ENCODE measurements around the gene ZNF783.

- TF ChIP-seq CTCF (conservative IDR thresholded peaks at IDR 0.05 in 1 of 2, IDR thresholded peaks at IDR 0.05 in 1 of 2; ENCODE audit: low read depth in 1 of 2, low read length in 2 of 2) (no peak), EZH2 (IDR thresholded peaks at IDR 0.05; ENCODE audit: low read length, missing control alignments) (no peak)
Observed at GRCh38 chr7:149225656-149226055, 36.3 kb upstream of the ZNF783 start.
